HEK293 (cell line): ENCODE data around the gene PRSS16.

Experiments
- FEZF1 ChIP-seq: fragments of 450-650 bp; formaldehyde crosslinking; IDR thresholded peaks from 2 replicates; pipeline ENCODE4 v1.5.1; 2016; ENCODE audit warnings: missing biosample characterization, missing genetic modification characterization
- GFI1B ChIP-seq: fragments of 450-650 bp; formaldehyde crosslinking; IDR thresholded peaks from 2 replicates; pipeline ENCODE4 v1.5.1; 2016; ENCODE audit warnings: missing biosample characterization, missing genetic modification characterization
- PBX3 ChIP-seq: sonication (generic); formaldehyde crosslinking; IDR thresholded peaks from 2 replicates; pipeline ENCODE4 v1.8.1; 2022; ENCODE audit warnings: mild to moderate bottlenecking, moderate library complexity, missing genetic modification reagents
- TSHZ1 ChIP-seq: fragments of 450-650 bp; formaldehyde crosslinking; IDR thresholded peaks from 2 replicates; pipeline ENCODE4 v1.5.1; 2016; ENCODE audit warnings: missing biosample characterization, missing genetic modification characterization, borderline replicate concordance
- ZBTB17 ChIP-seq: fragments of 450-650 bp; formaldehyde crosslinking; IDR thresholded peaks from 2 replicates; pipeline ENCODE4 v1.5.1; 2016; ENCODE audit warnings: missing biosample characterization, missing genetic modification characterization
- ZEB2 ChIP-seq: fragments of 450-650 bp; formaldehyde crosslinking; IDR thresholded peaks from 2 replicates; pipeline ENCODE4 v1.5.1; 2016; ENCODE audit warnings: missing biosample characterization, missing genetic modification characterization
- ZNF121 ChIP-seq: fragments of 450-650 bp; formaldehyde crosslinking; IDR thresholded peaks from 2 replicates; pipeline ENCODE4 v1.5.1; 2016; ENCODE audit warnings: missing biosample characterization, missing genetic modification characterization
- ZNF184 ChIP-seq: fragments of 450-650 bp; IDR thresholded peaks from 2 replicates; pipeline ENCODE4 v1.5.1; 2018; ENCODE audit warnings: missing biosample characterization, mild to moderate bottlenecking, missing genetic modification characterization
- ZNF202 ChIP-seq: fragments of 450-650 bp; formaldehyde crosslinking; IDR thresholded peaks from 2 replicates; pipeline ENCODE4 v1.5.1; 2016; ENCODE audit warnings: missing biosample characterization, missing genetic modification characterization, borderline replicate concordance
- ZNF223 ChIP-seq: fragments of 450-650 bp; formaldehyde crosslinking; IDR thresholded peaks from 2 replicates; pipeline ENCODE4 v1.5.1; 2016; ENCODE audit warnings: missing biosample characterization, missing genetic modification characterization
- ZNF23 ChIP-seq: fragments of 450-650 bp; formaldehyde crosslinking; IDR thresholded peaks from 2 replicates; pipeline ENCODE4 v1.5.1; 2016; ENCODE audit warnings: missing biosample characterization, missing genetic modification characterization, borderline replicate concordance
- ZNF335 ChIP-seq: fragments of 450-650 bp; formaldehyde crosslinking; conservative IDR thresholded peaks from 2 replicates; pipeline ENCODE4 v1.5.1; 2016; ENCODE audit warnings: missing biosample characterization, missing genetic modification characterization
- ZNF398 ChIP-seq: fragments of 450-650 bp; formaldehyde crosslinking; IDR thresholded peaks from 2 replicates; pipeline ENCODE4 v1.5.1; 2017; ENCODE audit warnings: missing biosample characterization, missing genetic modification characterization
- ZNF501 ChIP-seq: fragments of 450-650 bp; formaldehyde crosslinking; IDR thresholded peaks from 2 replicates; pipeline ENCODE4 v1.5.1; 2016; ENCODE audit warnings: missing biosample characterization, missing genetic modification characterization
- ZNF558 ChIP-seq: fragments of 450-650 bp; formaldehyde crosslinking; IDR thresholded peaks from 2 replicates; pipeline ENCODE4 v1.5.1; 2016; ENCODE audit warnings: missing biosample characterization, missing genetic modification characterization
- ZNF561 ChIP-seq: fragments of 450-650 bp; IDR thresholded peaks from 2 replicates; pipeline ENCODE4 v1.5.1; 2018; ENCODE audit warnings: missing biosample characterization, missing genetic modification characterization, borderline replicate concordance
- ZNF596 ChIP-seq: fragments of 450-650 bp; IDR thresholded peaks from 2 replicates; pipeline ENCODE4 v1.5.0; 2018; ENCODE audit warnings: missing biosample characterization, mild to moderate bottlenecking, missing genetic modification characterization, moderate library complexity
- ZNF654 ChIP-seq: fragments of 450-650 bp; formaldehyde crosslinking; IDR thresholded peaks from 2 replicates; pipeline ENCODE4 v1.5.1; 2016; ENCODE audit warnings: low read depth, missing biosample characterization, missing genetic modification characterization
- ZNF664 ChIP-seq: fragments of 450-650 bp; formaldehyde crosslinking; IDR thresholded peaks from 2 replicates; pipeline ENCODE4 v1.5.1; 2016; ENCODE audit warnings: missing biosample characterization, missing genetic modification characterization
- ZNF768 ChIP-seq: fragments of 450-650 bp; formaldehyde crosslinking; IDR thresholded peaks from 2 replicates; pipeline ENCODE4 v1.5.1; 2018; ENCODE audit warnings: missing biosample characterization, mild to moderate bottlenecking, missing genetic modification characterization
- ZNF792 ChIP-seq: fragments of 450-650 bp; formaldehyde crosslinking; IDR thresholded peaks from 2 replicates; pipeline ENCODE4 v1.5.1; 2016; ENCODE audit warnings: missing biosample characterization, missing genetic modification characterization
- ZNF843 ChIP-seq: fragments of 450-650 bp; formaldehyde crosslinking; IDR thresholded peaks from 2 replicates; pipeline ENCODE4 v1.5.1; 2016; ENCODE audit warnings: missing biosample characterization, missing genetic modification characterization
- ZSCAN16 ChIP-seq: fragments of 450-650 bp; formaldehyde crosslinking; IDR thresholded peaks from 2 replicates; pipeline ENCODE4 v1.5.1; 2016; ENCODE audit warnings: missing biosample characterization, missing genetic modification characterization
- ZXDB ChIP-seq: fragments of 450-650 bp; formaldehyde crosslinking; IDR thresholded peaks from 2 replicates; pipeline ENCODE4 v1.5.1; 2016; ENCODE audit warnings: missing biosample characterization, missing genetic modification characterization
- TF ChIP-seq, protein P1 (sequence below): fragments of 450-650 bp; formaldehyde crosslinking; IDR thresholded peaks from 2 replicates; pipeline ENCODE4 v1.5.1; 2016; ENCODE audit warnings: missing biosample characterization, missing genetic modification characterization
- TF ChIP-seq, protein P2 (sequence below): fragments of 450-650 bp; formaldehyde crosslinking; IDR thresholded peaks from 2 replicates; pipeline ENCODE4 v1.5.1; 2017; ENCODE audit warnings: missing biosample characterization, missing genetic modification characterization
- TF ChIP-seq, protein P3 (sequence below): fragments of 450-650 bp; formaldehyde crosslinking; IDR thresholded peaks from 2 replicates; pipeline ENCODE4 v1.5.1; 2016; ENCODE audit warnings: missing biosample characterization, missing genetic modification characterization
- TF ChIP-seq, protein P4 (sequence below): fragments of 450-650 bp; formaldehyde crosslinking; IDR thresholded peaks from 2 replicates; pipeline ENCODE4 v1.5.1; 2016; ENCODE audit warnings: missing biosample characterization, missing genetic modification characterization

The PRSS16 gene

DNA sequence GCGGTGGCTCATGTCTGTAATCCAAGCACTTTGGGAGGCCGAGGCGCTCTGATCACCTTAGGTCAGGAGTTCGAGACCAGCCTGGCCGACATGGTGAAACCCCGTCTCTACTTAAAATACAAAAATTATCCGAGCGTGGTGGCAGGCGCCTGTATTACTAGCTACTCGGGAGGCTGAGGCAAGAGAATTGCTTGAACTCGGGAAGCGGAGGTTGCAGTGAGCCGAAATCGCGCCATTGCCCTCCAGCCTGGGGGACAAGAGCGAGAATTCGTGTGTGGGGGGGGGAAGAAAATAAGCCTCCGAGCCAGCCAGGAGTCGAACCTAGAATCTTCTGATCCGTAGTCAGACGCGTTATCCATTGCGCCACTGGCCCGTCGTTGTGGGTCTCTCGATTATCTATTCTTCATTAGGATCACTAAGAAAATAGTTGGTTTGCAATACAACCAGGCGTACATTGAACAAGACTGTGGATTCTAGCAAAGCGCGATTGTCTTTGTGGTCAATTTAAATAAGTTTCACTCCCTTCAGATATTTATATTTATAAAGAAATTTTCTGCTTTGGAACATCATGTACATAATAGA, 33.9 kb upstream of the PRSS16 start (continued):
- TF ChIP-seq TSHZ1 (tag by site-specific recombination) = 0 out of 2 replicates have a peak, but pooled peaks have one; percentile 29
- TF ChIP-seq ZNF184 (tag by site-specific recombination) = peak; percentile 82
- peak; percentile 62 for TF ChIP-seq ZXDB (tag by site-specific recombination)
- TF ChIP-seq, protein P1, sequence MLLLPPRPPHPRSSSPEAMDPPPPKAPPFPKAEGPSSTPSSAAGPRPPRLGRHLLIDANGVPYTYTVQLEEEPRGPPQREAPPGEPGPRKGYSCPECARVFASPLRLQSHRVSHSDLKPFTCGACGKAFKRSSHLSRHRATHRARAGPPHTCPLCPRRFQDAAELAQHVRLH (tag by site-specific recombination) = peak; percentile 79; the same call in 1 of the 2 replicates
- no peak; the same call in 1 of the 2 replicates for TF ChIP-seq ZNF843 (tag by site-specific recombination)
- peak; percentile 81; the same call in 1 of the 2 replicates for TF ChIP-seq ZBTB17
- TF ChIP-seq PBX3 (CRISPR knock-in tag) = no peak
- 0 out of 2 replicates have a peak, but pooled peaks have one; percentile 6 for TF ChIP-seq ZNF664
- no peak for TF ChIP-seq ZNF23 (tag by site-specific recombination)
- no peak for TF ChIP-seq ZNF121 (tag by site-specific recombination)
- TF ChIP-seq FEZF1 = no peak
- TF ChIP-seq ZNF223 (tag by site-specific recombination) = no peak
- peak; percentile 74 for TF ChIP-seq ZNF561 (tag by site-specific recombination)
- peak; percentile 4; the same call in 1 of the 2 replicates for TF ChIP-seq ZNF654 (tag by site-specific recombination)
- TF ChIP-seq ZNF398 = peak; percentile 47; the same call in 1 of the 2 replicates
- TF ChIP-seq, protein P2, sequence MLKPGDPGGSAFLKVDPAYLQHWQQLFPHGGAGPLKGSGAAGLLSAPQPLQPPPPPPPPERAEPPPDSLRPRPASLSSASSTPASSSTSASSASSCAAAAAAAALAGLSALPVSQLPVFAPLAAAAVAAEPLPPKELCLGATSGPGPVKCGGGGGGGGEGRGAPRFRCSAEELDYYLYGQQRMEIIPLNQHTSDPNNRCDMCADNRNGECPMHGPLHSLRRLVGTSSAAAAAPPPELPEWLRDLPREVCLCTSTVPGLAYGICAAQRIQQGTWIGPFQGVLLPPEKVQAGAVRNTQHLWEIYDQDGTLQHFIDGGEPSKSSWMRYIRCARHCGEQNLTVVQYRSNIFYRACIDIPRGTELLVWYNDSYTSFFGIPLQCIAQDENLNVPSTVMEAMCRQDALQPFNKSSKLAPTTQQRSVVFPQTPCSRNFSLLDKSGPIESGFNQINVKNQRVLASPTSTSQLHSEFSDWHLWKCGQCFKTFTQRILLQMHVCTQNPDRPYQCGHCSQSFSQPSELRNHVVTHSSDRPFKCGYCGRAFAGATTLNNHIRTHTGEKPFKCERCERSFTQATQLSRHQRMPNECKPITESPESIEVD = no peak
- 0 out of 2 replicates have a peak, but pooled peaks have one; percentile 6 for TF ChIP-seq GFI1B
- no peak for TF ChIP-seq ZNF202 (tag by site-specific recombination)
- TF ChIP-seq ZNF558 = 0 out of 2 replicates have a peak, but pooled peaks have one; percentile 32
- peak; percentile 98 for TF ChIP-seq ZSCAN16
- TF ChIP-seq ZNF596 = peak; percentile 90
- peak; percentile 52 for TF ChIP-seq ZEB2 (tag by site-specific recombination)
- TF ChIP-seq, protein P3, sequence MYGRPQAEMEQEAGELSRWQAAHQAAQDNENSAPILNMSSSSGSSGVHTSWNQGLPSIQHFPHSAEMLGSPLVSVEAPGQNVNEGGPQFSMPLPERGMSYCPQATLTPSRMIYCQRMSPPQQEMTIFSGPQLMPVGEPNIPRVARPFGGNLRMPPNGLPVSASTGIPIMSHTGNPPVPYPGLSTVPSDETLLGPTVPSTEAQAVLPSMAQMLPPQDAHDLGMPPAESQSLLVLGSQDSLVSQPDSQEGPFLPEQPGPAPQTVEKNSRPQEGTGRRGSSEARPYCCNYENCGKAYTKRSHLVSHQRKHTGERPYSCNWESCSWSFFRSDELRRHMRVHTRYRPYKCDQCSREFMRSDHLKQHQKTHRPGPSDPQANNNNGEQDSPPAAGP (tag by site-specific recombination) = peak; percentile 53
- TF ChIP-seq ZNF768 = no peak
- TF ChIP-seq ZNF501 = no peak
- TF ChIP-seq, protein P4, sequence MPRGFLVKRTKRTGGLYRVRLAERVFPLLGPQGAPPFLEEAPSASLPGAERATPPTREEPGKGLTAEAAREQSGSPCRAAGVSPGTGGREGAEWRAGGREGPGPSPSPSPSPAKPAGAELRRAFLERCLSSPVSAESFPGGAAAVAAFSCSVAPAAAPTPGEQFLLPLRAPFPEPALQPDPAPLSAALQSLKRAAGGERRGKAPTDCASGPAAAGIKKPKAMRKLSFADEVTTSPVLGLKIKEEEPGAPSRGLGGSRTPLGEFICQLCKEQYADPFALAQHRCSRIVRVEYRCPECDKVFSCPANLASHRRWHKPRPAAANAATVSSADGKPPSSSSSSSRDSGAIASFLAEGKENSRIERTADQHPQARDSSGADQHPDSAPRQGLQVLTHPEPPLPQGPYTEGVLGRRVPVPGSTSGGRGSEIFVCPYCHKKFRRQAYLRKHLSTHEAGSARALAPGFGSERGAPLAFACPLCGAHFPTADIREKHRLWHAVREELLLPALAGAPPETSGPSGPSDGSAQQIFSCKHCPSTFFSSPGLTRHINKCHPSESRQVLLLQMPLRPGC (tag by site-specific recombination) = peak; percentile 69; the same call in 1 of the 2 replicates
- TF ChIP-seq ZNF335 = no peak
- peak; percentile 87 for TF ChIP-seq ZNF792
